SK-N-SH (cell line): ENCODE results near the gene GNAL. TPM values are rescaled to one million over a fixed set of nuclear protein-coding genes. Genes with fewer than 3 reads are reported as not detected.

Source experiments
- CTCF ChIA-PET: fragments of 300-600, 350-600 bp; formaldehyde crosslinking; extraction: SDS; loops from one replicate; lab custom pipeline; 2021; lab: Yijun Ruan, JAX
- POLR2A ChIA-PET: fragments of 350-600 bp; sonication (Branson Sonifier 250); formaldehyde crosslinking; extraction: SDS; loops from one replicate; lab custom pipeline; 2020; ENCODE audit warnings: antibody characterized with exemption, inconsistent platforms; lab: Yijun Ruan, JAX
- DNase-seq: peaks from one replicate; pipeline ENCODE4 v3.0.0; 2012
- H2AFZ ChIP-seq: fragments of 200-600 bp; sonication (generic); 2 replicates; pipeline ENCODE4 v1.8.1; 2016; ENCODE audit warnings: antibody characterized with exemption, mild to moderate bottlenecking, low read depth
- H3F3A ChIP-seq: fragments of 200-600 bp; sonication (generic); replicated peaks from 2 replicates; pipeline ENCODE3; 2016; ENCODE audit warnings: antibody characterized with exemption, mild to moderate bottlenecking; ENCODE audit not compliant: insufficient read depth
- H3K27ac ChIP-seq, 2 experiments: fragments of 200-500 bp in 1 of 2; fragments of 200-600 bp in 1 of 2; sonication (Bioruptor generic) in 1 of 2; sonication (generic), shearing (Covaris generic) in 1 of 2; 2 replicates each; pipeline versions ENCODE4 v1.5.1 to v1.6.1; 2014 to 2016; ENCODE audit warnings: low read depth in 2 of 2, inconsistent platforms in 1 of 2, low read length in 1 of 2, mild to moderate bottlenecking in 1 of 2, mixed read lengths in 1 of 2
- H3K27me3 ChIP-seq: fragments of 200-600 bp; sonication (generic), shearing (Covaris generic); 2 replicates; pipeline ENCODE4 v1.6.1; 2016; ENCODE audit warnings: mixed run types; ENCODE audit not compliant: insufficient read depth
- H3K36me3 ChIP-seq, 2 experiments: fragments of 200-500 bp in 1 of 2; fragments of 200-600 bp in 1 of 2; sonication (Bioruptor generic) in 1 of 2; sonication (generic) in 1 of 2; replicated peaks in 1 of 2; 2 replicates each; pipeline versions ENCODE3 to v1.5.1; 2014 to 2016; ENCODE audit warnings: low read length in 1 of 2, mild to moderate bottlenecking in 1 of 2; ENCODE audit not compliant: insufficient read depth in 2 of 2, control insufficient read depth in 1 of 2
- H3K4me1 ChIP-seq, 2 experiments: fragments of 200-500 bp in 1 of 2; fragments of 200-600 bp in 1 of 2; sonication (Bioruptor generic) in 1 of 2; sonication (generic), shearing (Covaris generic) in 1 of 2; 2 replicates each; pipeline versions ENCODE4 v1.5.1 to v1.6.1; 2014 to 2016; ENCODE audit warnings: low read depth in 1 of 2, low read length in 1 of 2, mixed run types in 1 of 2; ENCODE audit not compliant: insufficient read depth in 2 of 2, control insufficient read depth in 1 of 2
- H3K4me2 ChIP-seq: fragments of 200-600 bp; sonication (generic), shearing (Covaris generic); 2 replicates; pipeline ENCODE4 v1.6.1; 2017; ENCODE audit warnings: mixed run types
- H3K4me3 ChIP-seq, 2 experiments: fragments of 200-500 bp in 1 of 2; fragments of 200-600 bp in 1 of 2; sonication (Bioruptor generic) in 1 of 2; sonication (generic), shearing (Covaris generic) in 1 of 2; 2 replicates each; pipeline versions ENCODE4 v1.5.1 to v1.8.1; 2014 to 2016; ENCODE audit warnings: low read depth in 2 of 2, inconsistent platforms in 1 of 2, low read length in 1 of 2, mild to moderate bottlenecking in 1 of 2, mixed read lengths in 1 of 2, moderate library complexity in 1 of 2
- H3K79me2 ChIP-seq: fragments of 200-600 bp; sonication (generic); 2 replicates; pipeline ENCODE4 v1.8.1; 2017; ENCODE audit warnings: mild to moderate bottlenecking; ENCODE audit not compliant: insufficient read depth
- H3K9ac ChIP-seq: fragments of 200-600 bp; sonication (generic); 2 replicates; pipeline ENCODE4 v1.6.1; 2017; ENCODE audit warnings: mixed run types
- H3K9me2 ChIP-seq: fragments of 200-600 bp; sonication (generic); 2 replicates; pipeline ENCODE4 v1.6.1; 2017; ENCODE audit warnings: mixed run types
- H3K9me3 ChIP-seq: fragments of 200-600 bp; sonication (generic); 2 replicates; pipeline ENCODE4 v1.6.1; 2017; ENCODE audit warnings: mixed run types, mild to moderate bottlenecking, moderate library complexity
- H4K20me1 ChIP-seq: fragments of 200-600 bp; sonication (generic); 2 replicates; pipeline ENCODE4 v1.6.1; 2017; ENCODE audit warnings: mild to moderate bottlenecking, mixed run types; ENCODE audit not compliant: insufficient read depth
- ELF1 ChIP-seq: IDR thresholded peaks from 2 replicates; pipeline ENCODE4 v1.4.0; 2012
- GATA2 ChIP-seq: sonication (generic); formaldehyde crosslinking; IDR thresholded peaks from 2 replicates; pipeline ENCODE4 v1.5.0; 2020; ENCODE audit warnings: mild to moderate bottlenecking, missing genetic modification reagents
- JUND ChIP-seq: IDR thresholded peaks from 2 replicates; pipeline ENCODE4 v1.4.0; 2012
- MAX ChIP-seq: IDR thresholded peaks from 2 replicates; pipeline ENCODE4 v1.4.0; 2012; ENCODE audit warnings: low read depth
- MEF2A ChIP-seq: IDR thresholded peaks from 2 replicates; pipeline ENCODE4 v1.4.0; 2012; ENCODE audit warnings: low read depth, borderline replicate concordance
- NFIC ChIP-seq: IDR thresholded peaks from 2 replicates; pipeline ENCODE4 v1.4.0; 2012; ENCODE audit warnings: borderline replicate concordance
- SIN3A ChIP-seq: IDR thresholded peaks from 2 replicates; pipeline ENCODE4 v1.6.1; 2012; ENCODE audit warnings: low read depth, mild to moderate bottlenecking, low read length, moderate library complexity, borderline replicate concordance
- TEAD4 ChIP-seq: IDR thresholded peaks from 2 replicates; pipeline ENCODE4 v1.4.0; 2012; ENCODE audit warnings: mild to moderate bottlenecking, borderline replicate concordance; ENCODE audit not compliant: insufficient read depth
- ZBTB33 ChIP-seq: IDR thresholded peaks from 2 replicates; pipeline ENCODE4 v1.4.0; 2012; ENCODE audit warnings: low read depth, borderline replicate concordance
- WGBS: methylation state at CpG from one replicate; pipeline ENCODE4 v1.1.6; 2017; ENCODE audit warnings: low lambda C conversion rate; 5-methylcytosine and 5-hydroxymethylcytosine counted together
- polyA plus RNA-seq, 3 experiments: library from polyadenylated mRNA; depleted of rRNA; stranded (reverse); fragments of >200 nt; gene quantifications; 2 replicates each; pipeline ENCODE4 v1.2.3, GENCODE V29; 2012

Gene GNAL
- polyA plus RNA-seq, 1 of the 3 experiments (the other 2 are of a cell fraction) = 0.13 TPM

- no peaks in the 10 kb centered on the region for H3K4me1 ChIP-seq
- no peak overlapping the region for H2AFZ ChIP-seq
- H3K27ac ChIP-seq = no peak overlapping the region
- H3K36me3 ChIP-seq = no peaks in the 10 kb centered on the region
- no peaks in the 10 kb centered on the region for H3K9me2 ChIP-seq
- CTCF ChIA-PET = interaction anchor here (1.6 kb wide), 1 partner anchor 297 kb away, joined by 3 read pairs; no protein-coding TSS in a partner anchor
- no peaks in the 10 kb centered on the region for H4K20me1 ChIP-seq
- POLR2A ChIA-PET = no interaction called here
- H3K9ac ChIP-seq = no peak overlapping the region
- no peak for DNase-seq
- no peak for TF ChIP-seq JUND
- TF ChIP-seq TEAD4 = no peak
- no peak for TF ChIP-seq NFIC
- TF ChIP-seq ELF1 = no peak
- TF ChIP-seq, all 33 proteins: peak for 0
- H3K79me2 ChIP-seq = no peaks in the 10 kb centered on the region
- no peak overlapping the region for H3K4me2 ChIP-seq
- 0% methylated on average over 2 of the region's 2 CpGs for WGBS
- no peaks in the 10 kb centered on the region for H3F3A ChIP-seq
- no peak overlapping the region for H3K4me3 ChIP-seq
- peaks cover 44% of the 10 kb centered on the region; the same call in 1 of the 2 replicates for H3K27me3 ChIP-seq
- H3K9me3 ChIP-seq = no peaks in the 10 kb centered on the region
These were observed 6.7 kb downstream of the GNAL start for GRCh38 chr18:11695736-11696135.

- 5% methylated on average over 7 of the region's 7 CpGs for WGBS
- POLR2A ChIA-PET = no interaction called here
These were observed 7.4 kb downstream of the GNAL start for GRCh38 chr18:11696451-11696850.

More at GRCh38 chr18:11696451-11696850, 7.4 kb downstream of the GNAL start:
- DNase-seq = no peak
- H2AFZ ChIP-seq = no peak overlapping the region
- peaks cover 51% of the 10 kb centered on the region; the same call in 1 of the 2 replicates for H3K27me3 ChIP-seq
- CTCF ChIA-PET = no interaction called here
- H3K4me2 ChIP-seq = no peak overlapping the region
- no peak overlapping the region for H3K27ac ChIP-seq
- H3K4me3 ChIP-seq = no peak overlapping the region
- no peaks in the 10 kb centered on the region for H3K79me2 ChIP-seq
- no peaks in the 10 kb centered on the region for H3K4me1 ChIP-seq
- TF ChIP-seq NFIC (no peak), MAX (no peak), ZBTB33 (no peak), GATA2 (CRISPR knock-in tag) (no peak), MEF2A (no peak), SIN3A (no peak)
- TF ChIP-seq, all 33 proteins: peak for 0
- Histone ChIP-seq H3K9me2 (no peaks in the 10 kb centered on the region), H3F3A (no peaks in the 10 kb centered on the region), H3K9me3 (no peaks in the 10 kb centered on the region), H4K20me1 (no peaks in the 10 kb centered on the region), H3K9ac (no peak overlapping the region), H3K36me3 (no peaks in the 10 kb centered on the region)
